Measurements from ENCODE around the gene PTTG1IP2. TPM values are rescaled to one million over a fixed set of nuclear protein-coding genes. Genes with fewer than 3 reads are reported as not detected.

PTTG1IP2 gene
- total RNA-seq, 1 donor = not detected

- DNase-seq (ENCODE audit: insufficient read length, low spot score, missing footprints) = no peak
- Histone ChIP-seq H3K4me2 (ENCODE audit: insufficient read depth, low read length) (no peak overlapping the region), H3K27me3 (ENCODE audit: insufficient read depth, low read length) (no peaks in the 10 kb centered on the region), H3K9me3 (ENCODE audit: low read depth, low read length) (no peaks in the 10 kb centered on the region), H3K4me3 (ENCODE audit: insufficient read depth, low read length) (no peak overlapping the region), H3K27ac (ENCODE audit: low read depth, low read length) (no peak overlapping the region), H4K20me1 (ENCODE audit: insufficient read depth, low read length) (no peaks in the 10 kb centered on the region), H3K79me2 (ENCODE audit: insufficient read depth, low read length) (no peaks in the 10 kb centered on the region), H2AFZ (ENCODE audit: low read length) (no peak overlapping the region), H3K36me3 (ENCODE audit: insufficient read depth, low read length) (no peaks in the 10 kb centered on the region), H3K4me1 (ENCODE audit: insufficient read depth, low read length) (peaks cover 3% of the 10 kb centered on the region)
- TF ChIP-seq CTCF (IDR thresholded peaks at IDR 0.05; ENCODE audit: extremely low read depth, low read depth, low read length) = no peak
These were observed 62.9 kb downstream of the PTTG1IP2 start for GRCh38 chr7:90532231-90532929.

- DNase-seq (ENCODE audit: insufficient read length, low spot score, missing footprints) = no peak
- Histone ChIP-seq H3K4me3 (ENCODE audit: insufficient read depth, low read length) (no peak overlapping the region), H3K4me2 (ENCODE audit: insufficient read depth, low read length) (no peak overlapping the region), H4K20me1 (ENCODE audit: insufficient read depth, low read length) (no peaks in the 10 kb centered on the region), H3K4me1 (ENCODE audit: insufficient read depth, low read length) (no peaks in the 10 kb centered on the region), H3K79me2 (ENCODE audit: insufficient read depth, low read length) (no peaks in the 10 kb centered on the region), H3K36me3 (ENCODE audit: insufficient read depth, low read length) (no peaks in the 10 kb centered on the region), H3K27me3 (ENCODE audit: insufficient read depth, low read length) (no peaks in the 10 kb centered on the region), H2AFZ (ENCODE audit: low read length) (no peak overlapping the region), H3K27ac (ENCODE audit: low read depth, low read length) (no peak overlapping the region), H3K9me3 (ENCODE audit: low read depth, low read length) (no peaks in the 10 kb centered on the region)
- no peak for TF ChIP-seq CTCF (IDR thresholded peaks at IDR 0.05; ENCODE audit: extremely low read depth, low read depth, low read length)
These were observed 67.0 kb downstream of the PTTG1IP2 start for GRCh38 chr7:90536449-90536848.

- Histone ChIP-seq H2AFZ (ENCODE audit: low read length) (no peak overlapping the region), H3K36me3 (ENCODE audit: insufficient read depth, low read length) (no peaks in the 10 kb centered on the region), H3K4me2 (ENCODE audit: insufficient read depth, low read length) (no peak overlapping the region), H3K27ac (ENCODE audit: low read depth, low read length) (no peak overlapping the region), H3K9me3 (ENCODE audit: low read depth, low read length) (no peaks in the 10 kb centered on the region), H3K79me2 (ENCODE audit: insufficient read depth, low read length) (no peaks in the 10 kb centered on the region), H3K27me3 (ENCODE audit: insufficient read depth, low read length) (no peaks in the 10 kb centered on the region), H3K4me3 (ENCODE audit: insufficient read depth, low read length) (no peak overlapping the region), H4K20me1 (ENCODE audit: insufficient read depth, low read length) (no peaks in the 10 kb centered on the region), H3K4me1 (ENCODE audit: insufficient read depth, low read length) (no peaks in the 10 kb centered on the region)
- TF ChIP-seq CTCF (IDR thresholded peaks at IDR 0.05; ENCODE audit: extremely low read depth, low read depth, low read length) = no peak
- DNase-seq (ENCODE audit: insufficient read length, low spot score, missing footprints) = no peak
These were observed 69.0 kb downstream of the PTTG1IP2 start for GRCh38 chr7:90538405-90538804.

- Histone ChIP-seq H3K36me3 (ENCODE audit: insufficient read depth, low read length) (no peaks in the 10 kb centered on the region), H3K4me1 (ENCODE audit: insufficient read depth, low read length) (no peaks in the 10 kb centered on the region), H3K4me2 (ENCODE audit: insufficient read depth, low read length) (no peak overlapping the region), H4K20me1 (ENCODE audit: insufficient read depth, low read length) (no peaks in the 10 kb centered on the region), H2AFZ (ENCODE audit: low read length) (no peak overlapping the region), H3K4me3 (ENCODE audit: insufficient read depth, low read length) (no peak overlapping the region), H3K9me3 (ENCODE audit: low read depth, low read length) (no peaks in the 10 kb centered on the region), H3K27me3 (ENCODE audit: insufficient read depth, low read length) (no peaks in the 10 kb centered on the region), H3K79me2 (ENCODE audit: insufficient read depth, low read length) (no peaks in the 10 kb centered on the region), H3K27ac (ENCODE audit: low read depth, low read length) (no peak overlapping the region)
- no peak for DNase-seq (ENCODE audit: insufficient read length, low spot score, missing footprints)
- no peak for TF ChIP-seq CTCF (IDR thresholded peaks at IDR 0.05; ENCODE audit: extremely low read depth, low read depth, low read length)
These were observed 71.0 kb downstream of the PTTG1IP2 start for GRCh38 chr7:90540406-90540805.
